OCI-LY1 (cell line): ENCODE results near the gene NUP210L.
"Not testable (repeated sequence)": the region's sequence is repeated elsewhere in the genome, so short reads cannot be mapped to it uniquely, and the experiment has no call there.

ENCODE experiments used
- H2AFZ ChIP-seq: fragments of 200-600 bp; sonication (generic), shearing (Covaris generic); 2 replicates; pipeline ENCODE4 v1.6.0; 2014; ENCODE audit warnings: antibody characterized with exemption, mild to moderate bottlenecking, low read length
- H3F3A ChIP-seq: fragments of 200-600 bp; sonication (generic), shearing (Covaris generic); 2 replicates; pipeline ENCODE4 v1.6.0; 2014; ENCODE audit warnings: mild to moderate bottlenecking, antibody characterized with exemption, low read length, moderate library complexity; ENCODE audit not compliant: insufficient read depth
- H3K27ac ChIP-seq: fragments of 200-600 bp; sonication (generic); 2 replicates; pipeline ENCODE4 v1.5.1; 2014; ENCODE audit warnings: low read length, mixed run types, mild to moderate bottlenecking, low read depth; ENCODE audit not compliant: poor library complexity, severe bottlenecking
- H3K27me3 ChIP-seq: fragments of 200-600 bp; sonication (generic); 2 replicates; pipeline ENCODE4 v1.6.0; 2014; ENCODE audit warnings: antibody characterized with exemption, mild to moderate bottlenecking, low read length, moderate library complexity; ENCODE audit not compliant: insufficient read depth
- H3K36me3 ChIP-seq: fragments of 200-600 bp; sonication (generic); 2 replicates; pipeline ENCODE4 v1.6.1; 2014; ENCODE audit warnings: mild to moderate bottlenecking, antibody characterized with exemption, low read length, moderate library complexity, mixed read lengths; ENCODE audit not compliant: insufficient read depth
- H3K4me1 ChIP-seq: fragments of 200-600 bp; sonication (generic); 2 replicates; pipeline ENCODE4 v1.5.1; 2014; ENCODE audit warnings: mild to moderate bottlenecking, low read length, moderate library complexity; ENCODE audit not compliant: insufficient read depth, severe bottlenecking
- H3K4me2 ChIP-seq: fragments of 200-600 bp; sonication (generic), shearing (Covaris generic); 2 replicates; pipeline ENCODE4 v1.6.1; 2014; ENCODE audit warnings: low read length
- H3K4me3 ChIP-seq: fragments of 200-600 bp; sonication (generic); 2 replicates; pipeline ENCODE4 v1.5.1; 2014; ENCODE audit warnings: low read length, low read depth, mild to moderate bottlenecking, mixed read lengths; ENCODE audit not compliant: poor library complexity, severe bottlenecking
- H3K79me2 ChIP-seq: fragments of 200-600 bp; shearing (Covaris generic); 2 replicates; pipeline ENCODE4 v1.6.1; 2016; ENCODE audit warnings: mixed run types, low read length, mixed read lengths; ENCODE audit not compliant: insufficient read depth
- H3K9ac ChIP-seq: fragments of 200-600 bp; sonication (generic), shearing (Covaris generic); 2 replicates; pipeline ENCODE4 v1.6.1; 2014; ENCODE audit warnings: mild to moderate bottlenecking, low read length, mixed read lengths
- H3K9me2 ChIP-seq: fragments of 200-600 bp; sonication (generic), shearing (Covaris generic); 2 replicates; pipeline ENCODE4 v1.6.1; 2014; ENCODE audit warnings: low read depth, mild to moderate bottlenecking, low read length, mixed read lengths
- H3K9me3 ChIP-seq: fragments of 200-600 bp; shearing (Covaris generic); 2 replicates; pipeline ENCODE4 v1.6.1; 2014; ENCODE audit warnings: low read length, mixed read lengths
- H4K20me1 ChIP-seq: fragments of 200-600 bp; sonication (generic), shearing (Covaris generic); 2 replicates; pipeline ENCODE4 v1.6.0; 2016; ENCODE audit warnings: mild to moderate bottlenecking, low read length; ENCODE audit not compliant: insufficient read depth
- CTCF ChIP-seq: fragments of 200-600 bp; sonication (generic), shearing (Covaris generic); IDR thresholded peaks from 2 replicates; pipeline ENCODE4 v1.5.1; 2017; ENCODE audit warnings: mild to moderate bottlenecking, antibody characterized with exemption, low read length, moderate library complexity, mixed read lengths
- EZH2 ChIP-seq: fragments of 200-600 bp; sonication (generic), shearing (Covaris generic); IDR thresholded peaks from 2 replicates; pipeline ENCODE4 v1.8.0; 2017; ENCODE audit warnings: borderline replicate concordance, mixed run types, mild to moderate bottlenecking, antibody characterized with exemption, low read length, moderate library complexity, mixed read lengths

Gene NUP210L

GRCh38 chr1:154133256-154133655, 21.6 kb downstream of the NUP210L start:
- Histone ChIP-seq H3K9ac (no peak overlapping the region), H3K4me2 (no peak overlapping the region), H3K36me3 (no peaks in the 10 kb centered on the region), H3K9me2 (no peaks in the 10 kb centered on the region), H3K27ac (no peak overlapping the region), H3K79me2 (no peaks in the 10 kb centered on the region), H3F3A (no peaks in the 10 kb centered on the region), H3K9me3 (no peaks in the 10 kb centered on the region), H3K27me3 (no peaks in the 10 kb centered on the region), H3K4me1 (no peaks in the 10 kb centered on the region), H2AFZ (no peak overlapping the region), H4K20me1 (no peaks in the 10 kb centered on the region), H3K4me3 (no peak overlapping the region)
- TF ChIP-seq CTCF (no peak), EZH2 (no peak)

- H4K20me1 ChIP-seq: no peaks in the 10 kb centered on the region
- H3K79me2 ChIP-seq: no peaks in the 10 kb centered on the region
- no peak overlapping the region for H3K4me3 ChIP-seq
- H3K36me3 ChIP-seq: no peaks in the 10 kb centered on the region
- no peak overlapping the region for H2AFZ ChIP-seq
- no peak for TF ChIP-seq CTCF
- no peak for TF ChIP-seq EZH2
- H3F3A ChIP-seq: no peaks in the 10 kb centered on the region
- H3K4me1 ChIP-seq: no peaks in the 10 kb centered on the region
- H3K9me3 ChIP-seq: no peaks in the 10 kb centered on the region
- no peaks in the 10 kb centered on the region for H3K9me2 ChIP-seq
- no peak overlapping the region for H3K4me2 ChIP-seq
- no peaks in the 10 kb centered on the region for H3K27me3 ChIP-seq
- H3K9ac ChIP-seq: no peak overlapping the region
- no peak overlapping the region for H3K27ac ChIP-seq
Observed at GRCh38 chr1:154129391-154129970, 25.4 kb downstream of the NUP210L start.

GRCh38 chr1:154123205-154123604, 31.7 kb downstream of the NUP210L start:
- not testable (repeated sequence) for H3K4me2 ChIP-seq, H3K27ac ChIP-seq, H2AFZ ChIP-seq, H3K4me1 ChIP-seq, H3K36me3 ChIP-seq, H3F3A ChIP-seq, H3K79me2 ChIP-seq, H3K9ac ChIP-seq, H3K4me3 ChIP-seq, H4K20me1 ChIP-seq, H3K9me3 ChIP-seq, H3K9me2 ChIP-seq, H3K27me3 ChIP-seq

- H3K9ac ChIP-seq: no peak overlapping the region
- no peaks in the 10 kb centered on the region for H3K79me2 ChIP-seq
- TF ChIP-seq CTCF: no peak
- no peak for TF ChIP-seq EZH2
- no peak overlapping the region for H2AFZ ChIP-seq
- H3K27ac ChIP-seq: no peak overlapping the region
- H3K4me3 ChIP-seq: no peak overlapping the region
- no peaks in the 10 kb centered on the region for H3F3A ChIP-seq
- H4K20me1 ChIP-seq: no peaks in the 10 kb centered on the region
- H3K36me3 ChIP-seq: no peaks in the 10 kb centered on the region
- H3K9me2 ChIP-seq: no peaks in the 10 kb centered on the region
- H3K27me3 ChIP-seq: no peaks in the 10 kb centered on the region
- H3K4me2 ChIP-seq: no peak overlapping the region
- H3K9me3 ChIP-seq: no peaks in the 10 kb centered on the region
- H3K4me1 ChIP-seq: no peaks in the 10 kb centered on the region
Observed at GRCh38 chr1:154117642-154118041, 37.2 kb downstream of the NUP210L start.
